Esophagus muscularis mucosa (tissue), 4 donors: ENCODE data around the gene ORM2. TPM values are rescaled to one million over a fixed set of nuclear protein-coding genes. Genes with fewer than 3 reads are reported as not detected.
A peak's percentile ranks its signal among the peaks of the same experiment; 100 is the strongest.

Source experiments
- DNase-seq: peaks from one replicate; pipeline ENCODE4 v3.0.0-alpha.2; 2017; ENCODE audit errors: extremely low spot score
- H3K27ac ChIP-seq, 4 donors: fragments of 200-600 bp; sonication (generic); replicated peaks in 1 of 4; 1 replicate in 3 of 4; 2 replicates in 1 of 4; pipeline ENCODE4 v1.5.1; 2016 to 2019; ENCODE audit warnings: mild to moderate bottlenecking in 1 of 4
- H3K27me3 ChIP-seq, 4 donors: fragments of 200-600 bp; sonication (generic); one replicate each; pipeline versions ENCODE4 v1.5.1 to v1.6.0; 2016 to 2019
- H3K36me3 ChIP-seq, 4 donors: fragments of 200-600 bp; sonication (generic); one replicate each; pipeline ENCODE4 v1.5.1; 2016 to 2019
- H3K4me1 ChIP-seq, 4 donors: fragments of 200-600 bp; sonication (generic); one replicate each; pipeline ENCODE4 v1.5.1; 2016 to 2019
- H3K4me3 ChIP-seq, 4 donors: fragments of 200-600 bp; sonication (generic); 1 replicate in 2 of 4; 2 replicates in 2 of 4; pipeline ENCODE4 v1.5.1; 2016 to 2019; ENCODE audit warnings: mild to moderate bottlenecking in 4 of 4, moderate library complexity in 1 of 4
- H3K9me3 ChIP-seq, 4 donors: fragments of 200-600 bp; sonication (generic); 1 replicate in 3 of 4; 2 replicates in 1 of 4; pipeline ENCODE4 v1.5.1; 2016 to 2019
- CTCF ChIP-seq, 3 experiments: fragments of 200-600 bp in 2 of 3; fragments of 450-650 bp in 1 of 3; sonication (generic) in 2 of 3; IDR thresholded peaks; one replicate each; pipeline ENCODE4 v1.5.1; 2017 to 2019; ENCODE audit warnings: antibody characterized with exemption in 3 of 3, mild to moderate bottlenecking in 2 of 3, moderate library complexity in 1 of 3
- EP300 ChIP-seq: sonication (generic); formaldehyde crosslinking; IDR thresholded peaks from one replicate; pipeline ENCODE4 v1.6.1; 2017; ENCODE audit warnings: antibody characterized with exemption
- POLR2A ChIP-seq: fragments of 450-650 bp; IDR thresholded peaks from one replicate; pipeline ENCODE4 v1.6.1; 2017; ENCODE audit warnings: antibody characterized with exemption, moderate library complexity, mild to moderate bottlenecking, low read depth
- POLR2AphosphoS5 ChIP-seq, 2 donors: sonication (generic); formaldehyde crosslinking; IDR thresholded peaks; one replicate each; pipeline ENCODE4 v1.6.1; 2017; ENCODE audit warnings: antibody characterized with exemption in 2 of 2
- WGBS: methylation state at CpG from one replicate; pipeline ENCODE4 v1.1.5; 2018; 5-methylcytosine and 5-hydroxymethylcytosine counted together
- intact Hi-C: fragments of 100-400 bp; cut with DNase I; formaldehyde crosslinking; loops from one replicate; pipeline ENCODE4 v1.15.1; 2023
- total RNA-seq, 4 donors: library from RNA; depleted of rRNA; stranded (reverse); fragments of >200 nt; gene quantifications; one replicate each; pipeline versions ENCODE4 v1.1.0 to v1.2.1, GENCODE V29; 2016

Gene ORM2
- total RNA-seq, 4 donors from 2014 or later, result not detected

DNA sequence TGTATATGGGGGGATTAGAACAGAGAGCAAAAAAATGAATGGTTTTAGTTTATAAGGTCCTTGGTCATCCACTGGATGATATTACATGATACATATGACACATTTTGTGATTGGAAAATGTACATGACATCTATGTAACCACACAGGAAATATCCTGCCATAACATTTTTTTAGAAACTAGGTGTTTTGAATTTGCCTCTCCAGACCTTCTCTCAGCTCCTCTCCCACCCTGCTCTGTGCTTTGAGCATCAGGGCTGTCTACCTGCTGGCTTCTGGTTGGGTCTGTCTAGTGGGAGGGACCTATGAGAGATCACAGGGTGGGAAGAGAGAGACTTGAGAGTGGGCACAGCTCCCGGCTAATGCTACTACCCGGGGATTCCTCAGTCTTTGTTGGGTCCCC, 33.8 kb downstream of the ORM2 start:
- DNase-seq, result no peak
- no peaks in the 10 kb centered on the region for H3K9me3 ChIP-seq
- peaks cover 0 to 7% (median 3%) of the 10 kb centered on the region in 4 donors for H3K4me1 ChIP-seq
- peak overlapping the region in 2 of 4 donors; percentile 4 to 8 for H3K27ac ChIP-seq
- H3K4me3 ChIP-seq, result no peak overlapping the region
- intact Hi-C loops, result no loop called here
- no peaks in the 10 kb centered on the region for H3K27me3 ChIP-seq
- no CpG with 5 or more reads among the region's 2 CpGs for WGBS
- H3K36me3 ChIP-seq, result peaks cover 49 to 100% (median 75%) of the 10 kb centered on the region in 4 donors
- TF ChIP-seq POLR2AphosphoS5 (IDR thresholded peaks at IDR 0.05) (no peak), EP300 (no peak), POLR2A (no peak), CTCF (IDR thresholded peaks at IDR 0.05) (no peak)

DNA sequence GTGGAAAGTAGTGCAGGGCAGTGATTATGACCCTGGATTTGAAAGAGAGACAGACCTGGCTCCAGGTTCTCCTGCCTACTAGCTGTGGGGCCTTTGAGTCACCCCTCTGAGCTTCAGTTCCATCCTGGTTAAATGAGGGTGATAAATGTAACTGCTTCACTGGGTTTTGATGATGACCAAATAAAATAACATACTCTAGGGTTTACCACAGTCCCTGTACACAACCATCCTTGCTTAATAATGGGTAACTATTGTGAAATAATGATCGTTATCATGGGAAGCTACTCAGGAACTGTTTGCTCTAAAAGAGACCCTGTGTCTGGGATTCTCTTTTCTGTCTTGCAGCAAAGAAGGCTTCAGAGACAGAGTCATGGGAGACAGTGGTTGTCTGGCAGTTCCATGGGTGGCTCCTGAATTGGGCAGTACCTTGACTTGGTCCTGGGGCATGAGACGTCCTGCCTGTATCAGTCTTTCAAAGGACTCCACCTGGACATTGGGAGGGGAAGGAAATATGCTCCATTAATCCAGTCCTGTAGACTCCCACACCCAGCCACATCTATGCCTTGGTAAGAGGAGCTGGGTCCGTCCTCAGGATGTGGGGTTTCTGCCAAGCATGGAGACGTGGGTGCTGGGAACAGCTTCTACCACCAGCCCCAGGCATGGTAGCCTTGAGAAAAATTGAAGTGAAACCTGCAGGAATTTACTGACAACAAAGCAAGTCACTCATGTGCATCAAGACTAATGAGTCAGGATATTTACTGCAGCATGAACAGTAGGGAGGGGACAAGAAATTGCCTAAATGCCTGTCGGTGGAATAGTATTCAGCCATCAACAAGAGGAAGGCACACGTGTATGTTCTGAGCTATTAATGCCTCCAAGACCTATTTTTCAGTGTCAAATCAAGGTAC, 34.7 kb downstream of the ORM2 start:
- no peaks in the 10 kb centered on the region for H3K27me3 ChIP-seq
- H3K36me3 ChIP-seq, result peaks cover 43 to 100% (median 69%) of the 10 kb centered on the region in 4 donors
- H3K4me3 ChIP-seq, result no peak overlapping the region
- peaks cover 0 to 7% (median 3%) of the 10 kb centered on the region in 4 donors for H3K4me1 ChIP-seq
- 74% methylated on average over 5 of the region's 6 CpGs for WGBS
- no peak for DNase-seq
- TF ChIP-seq POLR2A (no peak), EP300 (no peak), POLR2AphosphoS5 (IDR thresholded peaks at IDR 0.05) (no peak), CTCF (IDR thresholded peaks at IDR 0.05) (no peak)
- no peaks in the 10 kb centered on the region for H3K9me3 ChIP-seq
- intact Hi-C loops, result no loop called here
- H3K27ac ChIP-seq, result peak overlapping the region in 2 of 4 donors; percentile 4 to 33

DNA sequence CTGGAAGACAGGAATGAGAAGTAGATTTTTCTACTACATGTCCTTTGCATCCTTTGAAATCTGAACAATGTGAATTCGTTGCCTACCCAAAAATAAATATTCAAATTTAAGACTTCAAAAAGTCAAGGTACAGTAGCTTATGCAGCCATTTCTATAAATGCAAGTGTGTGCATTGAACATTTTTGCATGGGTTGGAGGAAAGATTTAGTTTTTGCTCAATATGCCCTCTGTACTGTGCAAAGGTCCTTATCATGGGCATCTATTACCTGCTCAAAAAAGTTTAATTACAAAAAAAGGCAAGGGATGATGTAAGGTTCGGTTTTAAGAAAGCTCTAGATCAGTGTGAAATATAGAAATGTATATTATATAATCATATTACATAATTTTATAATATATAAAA, 35.5 kb downstream of the ORM2 start:
- intact Hi-C loops, result no loop called here
- 94% methylated on average over 2 of the region's 2 CpGs for WGBS
- H3K9me3 ChIP-seq, result no peaks in the 10 kb centered on the region
- H3K4me1 ChIP-seq, result peaks cover 0 to 7% (median 3%) of the 10 kb centered on the region in 4 donors
- DNase-seq, result no peak
- no peak overlapping the region for H3K27ac ChIP-seq
- H3K36me3 ChIP-seq, result peaks cover 37 to 98% (median 63%) of the 10 kb centered on the region in 4 donors
- H3K4me3 ChIP-seq, result no peak overlapping the region
- TF ChIP-seq POLR2AphosphoS5 (IDR thresholded peaks at IDR 0.05) (no peak), CTCF (IDR thresholded peaks at IDR 0.05) (no peak), POLR2A (no peak), EP300 (no peak)
- H3K27me3 ChIP-seq, result no peaks in the 10 kb centered on the region

- peaks cover 0 to 14% (median 6%) of the 10 kb centered on the region in 4 donors for H3K4me1 ChIP-seq
- no peaks in the 10 kb centered on the region for H3K9me3 ChIP-seq
- no peak for DNase-seq
- H3K36me3 ChIP-seq, result peaks cover 23 to 88% (median 52%) of the 10 kb centered on the region in 4 donors
- intact Hi-C loops, result no loop called here
- no peaks in the 10 kb centered on the region for H3K27me3 ChIP-seq
- TF ChIP-seq POLR2AphosphoS5 (IDR thresholded peaks at IDR 0.05) (no peak), CTCF (IDR thresholded peaks at IDR 0.05) (no peak), EP300 (no peak), POLR2A (no peak)
- WGBS, result 62% methylated on average over 10 of the region's 10 CpGs
- H3K4me3 ChIP-seq, result no peak overlapping the region
- peak overlapping the region in 2 of 4 donors; percentile 15 to 33 for H3K27ac ChIP-seq
Observed at GRCh38 chr9:114366334-114367128, 36.9 kb downstream of the ORM2 start.
